ENCODE data around the gene HSPA9.
A peak's percentile ranks its signal among the peaks of the same experiment; 100 is the strongest.

HSPA9 gene

DNA sequence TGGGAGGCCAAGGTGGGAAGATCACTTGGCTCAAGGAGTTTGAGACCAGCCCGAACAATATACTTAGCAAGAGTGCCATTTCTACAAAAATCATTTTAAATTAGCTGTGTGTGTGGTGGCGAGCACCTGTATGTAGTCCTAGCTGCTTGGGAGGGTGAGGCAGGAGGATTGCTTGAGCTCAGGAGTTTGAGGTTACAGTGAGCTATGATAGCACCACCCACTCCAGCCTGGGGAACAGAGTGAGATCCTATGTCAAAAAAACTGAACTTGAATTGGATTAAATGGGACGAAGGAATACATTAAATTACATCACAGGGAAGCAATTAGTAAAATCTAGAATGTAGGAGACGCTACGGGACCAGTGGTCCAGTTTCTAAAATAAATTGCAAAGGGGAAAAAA lies 25.8 kb downstream of the HSPA9 start:
- H4K20me1 ChIP-seq (ENCODE audit: insufficient read depth) = no peaks in the 10 kb centered on the region
- H3K27ac ChIP-seq = no peak overlapping the region
- H3K27me3 ChIP-seq (ENCODE audit: insufficient read depth, low read depth) = no peaks in the 10 kb centered on the region
- peaks cover 20% of the 10 kb centered on the region for H3K4me1 ChIP-seq (ENCODE audit: low read depth, poor library complexity, severe bottlenecking)
- peaks cover 36% of the 10 kb centered on the region for H3K79me2 ChIP-seq (ENCODE audit: insufficient read depth, low read depth)
- no peak overlapping the region for H2AFZ ChIP-seq (ENCODE audit: low read depth)
- H3K4me2 ChIP-seq = no peak overlapping the region
- TF ChIP-seq, protein P1, sequence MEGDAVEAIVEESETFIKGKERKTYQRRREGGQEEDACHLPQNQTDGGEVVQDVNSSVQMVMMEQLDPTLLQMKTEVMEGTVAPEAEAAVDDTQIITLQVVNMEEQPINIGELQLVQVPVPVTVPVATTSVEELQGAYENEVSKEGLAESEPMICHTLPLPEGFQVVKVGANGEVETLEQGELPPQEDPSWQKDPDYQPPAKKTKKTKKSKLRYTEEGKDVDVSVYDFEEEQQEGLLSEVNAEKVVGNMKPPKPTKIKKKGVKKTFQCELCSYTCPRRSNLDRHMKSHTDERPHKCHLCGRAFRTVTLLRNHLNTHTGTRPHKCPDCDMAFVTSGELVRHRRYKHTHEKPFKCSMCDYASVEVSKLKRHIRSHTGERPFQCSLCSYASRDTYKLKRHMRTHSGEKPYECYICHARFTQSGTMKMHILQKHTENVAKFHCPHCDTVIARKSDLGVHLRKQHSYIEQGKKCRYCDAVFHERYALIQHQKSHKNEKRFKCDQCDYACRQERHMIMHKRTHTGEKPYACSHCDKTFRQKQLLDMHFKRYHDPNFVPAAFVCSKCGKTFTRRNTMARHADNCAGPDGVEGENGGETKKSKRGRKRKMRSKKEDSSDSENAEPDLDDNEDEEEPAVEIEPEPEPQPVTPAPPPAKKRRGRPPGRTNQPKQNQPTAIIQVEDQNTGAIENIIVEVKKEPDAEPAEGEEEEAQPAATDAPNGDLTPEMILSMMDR (conservative IDR thresholded peaks at IDR 0.05; ENCODE audit: low read depth, low read length) = no peak
- H3K36me3 ChIP-seq (ENCODE audit: insufficient read depth) = no peaks in the 10 kb centered on the region
- no peak overlapping the region for H3K4me3 ChIP-seq (IDR thresholded peaks at IDR 0.05; ENCODE audit: insufficient read depth, low read depth, low read length)
- H3K9ac ChIP-seq = no peak overlapping the region

DNA sequence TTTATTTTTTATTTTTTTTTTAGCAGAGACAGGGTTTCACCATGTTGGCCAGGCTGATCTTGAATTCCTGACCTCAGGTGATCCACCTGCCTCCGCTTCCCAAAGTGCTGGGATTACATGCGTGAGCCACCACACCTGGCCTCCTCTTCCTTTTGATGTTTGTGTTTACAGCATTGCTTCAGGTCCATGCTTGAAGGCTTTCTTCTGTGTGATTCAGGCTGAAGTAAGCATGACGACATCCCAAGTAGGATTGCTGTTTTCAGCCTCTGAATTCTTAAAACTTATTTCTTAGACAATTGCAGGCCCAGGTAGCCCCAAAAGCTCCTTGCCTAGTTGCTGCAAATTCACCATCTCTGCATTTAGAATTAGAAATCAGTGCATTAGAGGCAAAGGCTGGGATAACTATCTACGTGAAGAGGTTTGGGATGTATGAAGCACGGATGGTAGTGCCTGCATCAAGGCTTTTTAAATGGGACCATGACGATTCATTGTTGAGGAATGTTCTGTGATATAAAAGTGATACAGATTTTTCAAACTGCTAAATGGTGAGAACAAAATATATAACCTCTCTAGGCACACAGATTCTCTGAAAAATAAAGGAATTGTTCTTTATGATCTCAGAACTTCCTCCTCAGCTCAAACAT lies 29.2 kb downstream of the HSPA9 start:
- TF ChIP-seq, protein P1 (conservative IDR thresholded peaks at IDR 0.05; ENCODE audit: low read depth, low read length) = no peak
- Histone ChIP-seq H4K20me1 (ENCODE audit: insufficient read depth) (0 out of 2 replicates have a peak, but pooled peaks cover 6% of the 10 kb centered on the region), H3K9ac (no peak overlapping the region), H3K4me2 (no peak overlapping the region), H2AFZ (ENCODE audit: low read depth) (no peak overlapping the region), H3K4me1 (ENCODE audit: low read depth, poor library complexity, severe bottlenecking) (peaks cover 27% of the 10 kb centered on the region), H3K27me3 (ENCODE audit: insufficient read depth, low read depth) (no peaks in the 10 kb centered on the region), H3K79me2 (ENCODE audit: insufficient read depth, low read depth) (peaks cover 67% of the 10 kb centered on the region), H3K27ac (no peak overlapping the region), H3K4me3 (IDR thresholded peaks at IDR 0.05; ENCODE audit: insufficient read depth, low read depth, low read length) (no peak overlapping the region), H3K36me3 (ENCODE audit: insufficient read depth) (no peaks in the 10 kb centered on the region)

DNA sequence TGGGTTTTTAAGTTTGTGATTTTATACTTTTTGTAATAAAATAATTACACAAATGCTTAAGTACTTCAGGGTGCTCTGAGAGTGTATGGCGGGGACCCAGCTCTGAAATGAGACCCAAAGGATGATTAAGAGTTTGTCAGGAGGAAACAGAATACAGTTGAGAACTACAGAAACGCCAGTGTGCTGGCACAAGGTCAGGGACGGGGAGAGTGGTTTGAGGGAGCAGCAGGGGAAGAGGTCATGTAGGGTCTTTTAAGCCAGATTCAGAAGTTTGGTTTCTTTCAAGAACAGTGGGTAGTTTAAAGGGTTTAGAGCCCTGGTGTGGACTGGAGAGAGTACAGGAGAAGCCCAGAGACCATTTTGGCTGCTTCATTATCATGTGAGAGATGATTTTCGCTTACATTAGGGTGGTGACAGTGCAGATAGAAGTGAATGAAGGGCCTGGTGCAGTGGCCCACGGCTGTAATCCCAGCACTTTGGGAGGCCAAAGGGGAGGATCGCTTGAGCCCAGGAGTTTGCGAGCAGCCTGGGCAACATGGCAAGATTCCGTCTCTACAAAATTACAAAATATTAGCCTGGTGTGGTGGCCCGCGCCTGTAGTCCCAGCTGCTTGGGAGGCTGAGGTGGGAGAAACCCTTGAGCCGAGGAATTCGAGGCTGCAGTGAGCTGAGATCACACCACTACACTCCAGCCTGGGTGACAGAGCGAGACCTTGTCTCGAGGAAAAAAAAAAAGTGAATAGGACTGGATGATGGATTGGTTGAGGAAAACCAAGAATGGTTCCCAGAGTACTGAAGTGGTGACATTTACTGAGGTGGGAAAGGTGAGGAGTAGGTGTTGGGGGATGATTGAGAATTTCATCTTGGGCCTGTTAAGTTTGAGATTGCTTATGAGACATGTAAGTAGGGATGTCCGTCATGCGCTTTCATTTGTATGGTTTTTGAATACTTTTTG lies 30.7 kb downstream of the HSPA9 start:
- Histone ChIP-seq H3K9ac (peak overlapping the region; percentile 93), H4K20me1 (ENCODE audit: insufficient read depth) (0 out of 2 replicates have a peak, but pooled peaks cover 13% of the 10 kb centered on the region), H3K4me2 (peak overlapping the region; percentile 96), H3K4me3 (IDR thresholded peaks at IDR 0.05; ENCODE audit: insufficient read depth, low read depth, low read length) (peak overlapping the region; percentile 33), H2AFZ (ENCODE audit: low read depth) (peak overlapping the region; percentile 64; the same call in 1 of the 2 replicates), H3K79me2 (ENCODE audit: insufficient read depth, low read depth) (peaks cover 83% of the 10 kb centered on the region), H3K4me1 (ENCODE audit: low read depth, poor library complexity, severe bottlenecking) (peaks cover 43% of the 10 kb centered on the region), H3K27ac (peak overlapping the region; percentile 91), H3K27me3 (ENCODE audit: insufficient read depth, low read depth) (no peaks in the 10 kb centered on the region), H3K36me3 (ENCODE audit: insufficient read depth) (no peaks in the 10 kb centered on the region; the same call in 1 of the 2 replicates)
- TF ChIP-seq, protein P1 (conservative IDR thresholded peaks at IDR 0.05; ENCODE audit: low read depth, low read length) = no peak

DNA sequence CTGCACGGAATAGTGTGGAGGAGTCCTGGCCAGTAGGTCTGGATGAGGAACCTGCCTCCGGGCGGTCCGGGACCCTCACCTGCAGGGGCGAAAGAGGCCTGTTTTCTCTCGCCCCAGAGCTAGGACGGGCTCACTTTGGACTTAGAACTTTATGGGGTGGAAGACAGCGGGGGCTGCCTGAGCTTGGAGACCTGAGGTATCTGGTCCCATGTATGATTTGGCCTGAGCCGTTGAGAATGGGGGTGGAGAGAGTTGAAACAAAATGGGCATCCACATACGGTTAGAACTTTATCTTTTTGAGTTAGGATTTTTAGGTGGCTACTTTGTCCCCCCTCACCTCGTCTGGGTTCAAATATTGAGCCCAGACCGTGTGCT lies 31.5 kb downstream of the HSPA9 start:
- peak overlapping the region; percentile 93 for H3K9ac ChIP-seq
- H3K4me2 ChIP-seq = peak overlapping the region; percentile 96
- H3K27me3 ChIP-seq (ENCODE audit: insufficient read depth, low read depth) = no peaks in the 10 kb centered on the region
- H3K36me3 ChIP-seq (ENCODE audit: insufficient read depth) = no peaks in the 10 kb centered on the region; the same call in 1 of the 2 replicates
- peaks cover 51% of the 10 kb centered on the region for H3K4me1 ChIP-seq (ENCODE audit: low read depth, poor library complexity, severe bottlenecking)
- peak overlapping the region; percentile 33 for H3K4me3 ChIP-seq (IDR thresholded peaks at IDR 0.05; ENCODE audit: insufficient read depth, low read depth, low read length)
- TF ChIP-seq, protein P1 (conservative IDR thresholded peaks at IDR 0.05; ENCODE audit: low read depth, low read length) = no peak
- 0 out of 2 replicates have a peak, but pooled peaks cover 13% of the 10 kb centered on the region for H4K20me1 ChIP-seq (ENCODE audit: insufficient read depth)
- H2AFZ ChIP-seq (ENCODE audit: low read depth) = peak overlapping the region; percentile 64
- H3K79me2 ChIP-seq (ENCODE audit: insufficient read depth, low read depth) = peaks cover 88% of the 10 kb centered on the region
- H3K27ac ChIP-seq = peak overlapping the region; percentile 91
